ENCODE measurements around the gene POLA1.

Gene POLA1

GRCh38 chrX:24877288-24877664 is 183.6 kb downstream of the POLA1 start:
- DNase-seq (ENCODE audit: low spot score): no peak

GRCh38 chrX:24877854-24878650 is 184.3 kb downstream of the POLA1 start:
- no peak for DNase-seq (ENCODE audit: low spot score)

- DNase-seq (ENCODE audit: low spot score): no peak
Observed at GRCh38 chrX:24879679-24880078, 186.0 kb downstream of the POLA1 start.

GRCh38 chrX:24886916-24887315 is 193.2 kb downstream of the POLA1 start:
- DNase-seq (ENCODE audit: low spot score): no peak

GRCh38 chrX:24890677-24891076 is 197.0 kb downstream of the POLA1 start:
- no peak for DNase-seq (ENCODE audit: low spot score)

GRCh38 chrX:24899391-24899790 is 205.7 kb downstream of the POLA1 start:
- no peak for DNase-seq (ENCODE audit: low spot score)

GRCh38 chrX:24900234-24900633 is 206.5 kb downstream of the POLA1 start:
- no peak for DNase-seq (ENCODE audit: low spot score)

GRCh38 chrX:24902806-24903205 is 209.1 kb downstream of the POLA1 start:
- DNase-seq (ENCODE audit: low spot score): no peak

GRCh38 chrX:24918715-24919114 is 225.0 kb downstream of the POLA1 start:
- no peak for DNase-seq (ENCODE audit: low spot score)

- DNase-seq (ENCODE audit: low spot score): no peak
Observed at GRCh38 chrX:24920769-24921168, 227.1 kb downstream of the POLA1 start.

- no peak for DNase-seq (ENCODE audit: low spot score)
Observed at GRCh38 chrX:24925430-24925829, 231.7 kb downstream of the POLA1 start.

GRCh38 chrX:24927372-24927771 is 233.7 kb downstream of the POLA1 start:
- no peak for DNase-seq (ENCODE audit: low spot score)

GRCh38 chrX:24928114-24928513 is 234.4 kb downstream of the POLA1 start:
- DNase-seq (ENCODE audit: low spot score): no peak

GRCh38 chrX:24934279-24934678 is 240.6 kb downstream of the POLA1 start:
- DNase-seq (ENCODE audit: low spot score): no peak

GRCh38 chrX:24945009-24945408 is 251.3 kb downstream of the POLA1 start:
- no peak for DNase-seq (ENCODE audit: low spot score)

- no peak for DNase-seq (ENCODE audit: low spot score)
Observed at GRCh38 chrX:24946369-24946768, 252.7 kb downstream of the POLA1 start.

- DNase-seq (ENCODE audit: low spot score): no peak
Observed at GRCh38 chrX:24954732-24955131, 261.0 kb downstream of the POLA1 start.

- no peak for DNase-seq (ENCODE audit: low spot score)
Observed at GRCh38 chrX:24955372-24955930, 261.7 kb downstream of the POLA1 start.

- DNase-seq (ENCODE audit: low spot score): no peak
Observed at GRCh38 chrX:24956828-24957227, 263.1 kb downstream of the POLA1 start.

- no peak for DNase-seq (ENCODE audit: low spot score)
Observed at GRCh38 chrX:24961809-24962208, 268.1 kb downstream of the POLA1 start.

GRCh38 chrX:24963823-24964222 is 270.1 kb downstream of the POLA1 start:
- DNase-seq (ENCODE audit: low spot score): no peak

GRCh38 chrX:24965372-24965771 is 271.7 kb downstream of the POLA1 start:
- no peak for DNase-seq (ENCODE audit: low spot score)

- no peak for DNase-seq (ENCODE audit: low spot score)
Observed at GRCh38 chrX:24969812-24970211, 276.1 kb downstream of the POLA1 start.

GRCh38 chrX:24979081-24979480 is 285.4 kb downstream of the POLA1 start:
- DNase-seq (ENCODE audit: low spot score): no peak
